GM10847 (cell line): Measurements from ENCODE around the gene MBD5.

Experiments
- POLR2A ChIP-seq: IDR thresholded peaks from 2 replicates; pipeline ENCODE4 v1.6.1; 2011; ENCODE audit not compliant: insufficient read length; ENCODE audit errors: extremely low read depth

Gene MBD5

DNA sequence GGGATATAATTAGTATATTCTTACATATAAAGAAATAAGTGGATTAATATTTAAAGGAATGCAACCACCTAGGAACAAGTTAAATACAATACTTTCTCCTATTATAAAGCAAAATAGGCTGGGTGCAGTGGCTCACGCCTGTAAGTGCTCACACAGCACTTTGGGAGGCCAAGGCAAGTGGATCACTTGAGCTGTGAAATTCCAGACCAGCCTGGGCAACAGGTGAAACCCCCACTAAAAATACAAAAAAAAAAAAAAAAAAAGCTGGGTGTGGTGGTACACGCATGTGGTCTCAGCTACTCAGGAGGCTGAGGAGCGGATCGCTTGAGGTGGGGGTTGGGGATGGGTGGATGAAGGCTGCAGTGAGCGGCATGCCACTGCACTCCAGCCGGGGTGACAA, 337.5 kb downstream of the MBD5 start:
- TF ChIP-seq POLR2A: no peak

DNA sequence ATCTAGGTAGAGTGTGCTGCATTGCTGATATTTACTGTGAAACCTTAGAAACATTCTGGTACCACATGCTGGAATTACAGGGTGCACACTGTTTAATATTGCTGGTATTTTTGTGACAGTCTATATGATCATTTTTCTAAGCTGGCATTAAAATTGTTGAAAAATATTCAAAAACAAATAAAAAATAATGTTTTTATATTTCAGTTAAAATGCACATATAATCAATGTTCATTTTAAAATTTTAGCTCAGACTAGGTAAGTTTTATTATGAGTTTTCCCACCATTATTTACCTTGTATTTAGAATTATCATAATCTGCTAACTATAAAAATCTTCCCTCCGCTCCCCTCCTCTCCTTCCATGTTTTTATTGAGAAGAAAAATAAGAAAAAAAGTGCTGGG, 339.8 kb downstream of the MBD5 start:
- TF ChIP-seq POLR2A: no peak

DNA sequence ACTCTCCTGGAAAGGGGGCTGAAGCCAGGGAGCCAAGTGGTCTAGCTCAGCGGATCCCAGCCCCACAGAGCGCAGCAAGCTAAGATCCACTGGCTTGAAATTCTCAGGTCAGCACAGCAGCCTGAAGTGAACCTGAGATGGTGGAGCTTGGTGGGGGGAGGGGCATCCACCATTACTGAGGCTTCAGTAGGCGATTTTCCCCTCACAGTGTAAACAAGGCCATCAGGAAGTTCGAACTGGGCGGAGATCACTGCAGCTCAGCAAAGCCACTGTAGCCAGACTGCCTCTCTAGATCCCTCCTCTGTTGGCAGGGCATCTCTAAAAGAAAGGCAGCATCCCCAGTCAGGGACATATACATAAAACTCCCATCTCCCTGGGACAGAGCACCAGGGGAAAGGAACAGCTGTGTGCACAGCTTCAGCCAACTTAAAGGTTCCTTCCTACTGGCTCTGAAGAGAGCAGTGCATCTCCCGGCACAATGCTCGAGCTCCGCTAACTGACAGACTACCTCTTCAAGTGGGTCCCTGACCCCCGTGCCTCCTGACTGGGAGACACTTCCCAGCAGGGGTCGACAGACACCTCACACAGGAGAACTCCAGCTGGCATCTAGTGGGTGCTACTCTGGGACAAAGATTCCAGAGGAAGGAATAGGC, 341.4 kb downstream of the MBD5 start:
- TF ChIP-seq POLR2A: no peak

DNA sequence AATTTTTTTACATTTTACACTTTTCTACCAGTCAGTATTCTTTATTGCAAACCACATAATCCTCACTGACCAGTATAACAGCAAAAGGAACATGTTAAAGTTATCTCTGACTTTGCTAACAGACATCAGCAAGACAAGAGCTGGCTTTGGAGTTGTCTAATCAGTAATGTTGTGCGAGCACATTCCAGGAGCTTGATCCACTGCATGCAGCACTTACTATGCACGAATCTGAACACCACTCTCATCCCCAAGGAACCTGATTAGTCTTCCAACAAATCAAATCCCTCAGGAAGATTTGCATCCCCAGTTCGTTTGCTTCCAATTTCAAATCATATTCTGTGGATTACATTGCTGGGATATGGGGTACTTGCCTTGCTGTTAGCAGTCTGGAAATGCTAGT, 354.3 kb downstream of the MBD5 start:
- TF ChIP-seq POLR2A: no peak

DNA sequence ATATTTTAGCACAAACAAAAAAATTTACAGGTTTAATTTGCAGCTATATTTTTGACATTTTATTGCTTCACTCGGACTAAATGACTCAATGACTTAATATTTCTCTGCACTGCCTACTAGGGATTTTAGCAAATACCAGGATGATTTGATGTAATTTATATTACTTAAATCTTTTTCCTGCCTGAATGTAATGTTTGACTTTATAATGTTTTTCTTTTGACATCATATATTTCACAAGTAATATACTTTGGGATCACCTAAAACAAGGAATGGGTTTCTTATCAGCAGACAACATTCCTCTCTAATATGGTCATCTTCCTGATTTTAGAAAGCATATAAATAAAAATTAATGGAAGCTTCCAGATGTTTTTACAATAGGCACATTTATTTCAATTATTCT, 370.4 kb downstream of the MBD5 start:
- no peak for TF ChIP-seq POLR2A

DNA sequence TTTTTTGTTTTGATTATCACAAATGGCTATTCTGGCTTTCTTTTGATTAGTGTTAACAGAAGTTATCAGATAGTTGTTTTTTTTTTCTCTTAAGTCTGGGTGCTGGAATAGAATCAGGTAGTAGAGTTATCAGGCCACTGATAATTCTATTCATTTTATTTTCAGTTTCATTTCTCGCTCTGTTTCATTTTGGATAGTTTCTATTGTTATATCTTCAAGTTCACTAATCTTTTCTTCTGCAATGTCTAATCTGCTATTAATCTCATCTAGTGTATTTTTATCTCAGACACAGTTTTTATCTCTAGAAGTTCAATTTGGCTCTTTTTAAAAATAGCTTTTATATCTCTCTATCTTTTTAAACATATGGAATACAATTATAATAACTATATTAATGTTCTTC, 381.9 kb downstream of the MBD5 start:
- no peak for TF ChIP-seq POLR2A

DNA sequence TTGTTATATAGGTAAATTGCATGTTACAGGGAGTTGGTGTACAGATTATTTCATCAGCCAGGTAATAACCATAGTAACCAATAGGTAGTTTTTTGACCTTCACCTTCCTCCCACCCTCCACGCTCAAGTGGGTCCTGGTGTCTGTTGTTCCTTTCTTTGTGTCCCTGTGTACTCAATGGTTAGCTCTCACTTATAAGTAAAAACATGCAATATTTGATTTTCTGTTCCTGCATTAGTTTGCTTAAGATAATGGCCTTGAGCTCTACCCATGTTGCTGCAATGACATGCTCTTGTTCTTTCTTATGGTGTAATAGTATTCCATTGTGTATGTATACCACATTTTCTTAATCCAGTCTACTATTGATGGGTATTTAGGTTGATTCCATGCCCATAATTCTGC, 390.0 kb downstream of the MBD5 start:
- no peak for TF ChIP-seq POLR2A

DNA sequence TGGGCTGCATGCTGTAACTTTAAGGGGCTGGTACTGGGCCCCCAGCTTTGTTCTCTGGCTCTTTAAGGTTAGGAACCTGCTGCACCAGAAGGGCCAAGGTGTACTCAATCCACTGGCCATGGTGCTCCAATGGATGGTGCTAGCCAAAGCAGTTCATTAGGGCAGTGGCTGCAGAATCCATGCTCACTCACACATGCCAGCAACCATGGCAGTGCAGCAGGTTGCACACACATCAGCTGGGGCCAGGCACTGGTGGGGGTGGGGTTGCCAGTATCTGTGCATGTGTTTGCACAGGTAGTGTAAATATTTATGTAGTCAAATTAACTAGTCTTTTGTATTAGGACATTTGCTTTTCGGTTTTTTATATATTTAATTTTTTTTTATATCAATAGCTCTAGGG, 395.4 kb downstream of the MBD5 start:
- no peak for TF ChIP-seq POLR2A

DNA sequence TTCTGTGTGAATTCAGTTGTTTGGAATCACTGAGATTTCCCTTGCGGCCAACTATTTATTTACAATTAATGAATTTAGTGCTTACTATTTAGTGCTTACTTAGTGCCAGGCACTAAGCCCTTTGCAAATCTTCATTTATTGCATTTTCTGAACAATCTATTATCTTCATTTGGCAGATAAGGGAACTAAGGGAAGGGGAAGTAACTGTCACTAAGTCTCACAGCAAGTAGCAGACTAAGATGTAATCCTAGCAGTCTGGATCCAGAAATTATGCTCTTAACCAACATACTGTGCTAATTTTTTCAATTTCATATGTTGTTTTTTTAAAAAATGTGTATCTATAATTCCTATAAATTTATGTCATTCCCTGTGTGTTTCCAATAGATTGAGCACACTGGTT, 409.2 kb downstream of the MBD5 start:
- TF ChIP-seq POLR2A: no peak

DNA sequence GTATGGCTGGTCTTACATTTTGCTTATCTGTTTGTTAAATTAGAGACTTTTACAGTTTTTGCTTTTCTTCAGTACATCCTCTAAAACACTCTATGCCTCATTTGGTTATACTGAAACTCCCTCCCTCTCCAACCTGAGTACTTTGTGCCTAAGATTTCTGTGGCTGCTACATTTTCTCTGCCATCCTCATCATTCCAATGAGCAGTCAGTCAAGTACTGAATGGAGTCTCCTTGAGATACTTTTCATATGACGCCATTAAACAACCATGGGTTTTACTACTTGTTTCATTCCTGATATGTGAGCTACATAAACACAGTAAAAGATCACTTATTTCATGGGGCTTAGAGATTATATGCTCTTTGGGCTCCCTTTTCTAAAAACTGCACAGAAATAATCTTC, 427.0 kb downstream of the MBD5 start:
- TF ChIP-seq POLR2A: no peak

DNA sequence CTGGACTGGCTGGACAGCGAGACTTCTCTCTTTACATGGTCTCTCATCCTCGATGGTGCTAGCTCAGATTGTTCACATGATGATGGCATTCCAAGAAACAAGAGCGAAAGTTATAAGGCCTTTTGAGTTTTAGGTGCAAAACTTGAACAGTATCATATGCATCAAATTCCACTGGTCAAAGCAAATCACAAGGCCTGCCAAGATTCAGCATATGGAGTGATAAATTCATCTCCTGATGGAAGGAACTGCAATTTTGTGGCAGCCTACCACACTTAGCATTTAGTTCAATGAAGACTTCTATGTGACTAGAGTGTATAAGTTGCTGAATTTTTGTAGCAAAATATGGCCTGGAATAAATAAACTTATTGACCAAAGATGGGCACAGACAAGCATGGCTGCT, 429.6 kb downstream of the MBD5 start:
- no peak for TF ChIP-seq POLR2A

DNA sequence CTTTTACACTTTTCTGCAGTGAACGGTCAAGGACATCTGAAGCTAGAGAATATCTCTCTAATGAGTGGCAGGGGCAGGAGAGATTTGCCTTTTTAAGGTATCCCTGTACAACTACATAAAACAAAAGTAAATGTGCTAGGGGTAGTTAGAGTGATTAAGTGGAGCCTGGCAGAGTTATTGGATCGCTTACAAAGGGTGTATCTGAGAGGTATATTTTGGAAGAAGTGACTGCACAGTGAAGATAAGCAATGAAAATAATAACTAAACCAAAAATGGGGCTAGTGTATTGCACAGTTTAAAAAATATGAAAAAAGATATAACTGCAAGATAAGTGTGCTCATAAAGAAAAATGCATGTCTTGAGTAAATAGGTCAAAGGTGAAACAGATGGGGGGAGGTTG, 430.2 kb downstream of the MBD5 start:
- no peak for TF ChIP-seq POLR2A

DNA sequence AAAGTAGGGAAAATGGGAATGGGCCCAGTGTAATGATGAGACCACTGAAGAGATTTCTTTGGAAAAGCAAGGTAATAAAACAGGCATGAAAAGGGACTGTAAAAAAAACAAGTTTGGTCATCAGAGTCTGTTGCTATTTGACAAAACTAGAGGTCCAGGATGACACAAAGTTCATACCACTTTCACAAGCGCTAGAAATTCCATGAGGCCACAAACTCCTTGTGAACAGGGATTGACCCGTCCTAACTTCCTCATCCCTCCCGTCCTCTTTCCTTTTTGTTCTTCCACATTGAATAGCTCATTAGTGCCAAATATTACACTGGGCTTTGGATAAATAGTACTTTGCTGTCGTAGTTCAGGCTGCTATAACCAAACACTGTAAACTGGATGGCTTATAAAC, 434.9 kb downstream of the MBD5 start:
- no peak for TF ChIP-seq POLR2A

DNA sequence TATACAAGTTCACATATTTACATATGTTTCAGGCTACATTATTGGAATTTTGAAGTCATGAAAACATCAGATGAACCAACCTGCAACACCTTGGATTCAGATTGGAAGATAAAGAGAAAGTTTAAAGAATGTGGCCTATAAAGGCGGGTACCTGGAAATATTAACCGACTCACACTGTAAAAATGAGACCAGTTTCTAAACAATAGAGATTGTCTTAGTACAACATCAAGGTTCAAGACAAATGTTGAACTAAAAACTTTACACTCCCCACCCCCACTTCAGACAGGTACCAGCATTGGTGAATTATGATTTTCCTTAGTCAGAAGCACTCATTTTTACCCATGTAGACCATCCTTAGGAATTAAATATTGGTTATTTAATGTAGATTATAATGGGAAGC, 437.3 kb downstream of the MBD5 start:
- TF ChIP-seq POLR2A: no peak

DNA sequence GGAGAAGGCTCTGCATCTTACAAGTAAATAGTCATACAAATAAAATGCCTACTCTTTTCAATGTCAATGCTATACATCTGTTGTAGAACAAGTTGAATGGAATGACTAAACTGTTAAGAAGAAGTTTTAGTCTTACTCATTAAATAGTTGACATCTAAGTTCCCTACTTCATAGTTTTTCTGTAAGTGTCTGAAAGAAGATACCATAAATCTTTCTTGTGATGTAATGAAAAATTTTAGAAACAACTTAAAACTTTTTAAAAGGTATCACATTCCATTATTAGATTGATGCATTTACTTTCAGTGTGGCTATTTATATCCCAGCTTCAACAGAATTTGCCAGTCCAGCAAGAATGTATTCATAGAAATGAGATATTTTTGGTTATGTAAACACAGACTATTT, 438.5 kb downstream of the MBD5 start:
- TF ChIP-seq POLR2A: no peak

DNA sequence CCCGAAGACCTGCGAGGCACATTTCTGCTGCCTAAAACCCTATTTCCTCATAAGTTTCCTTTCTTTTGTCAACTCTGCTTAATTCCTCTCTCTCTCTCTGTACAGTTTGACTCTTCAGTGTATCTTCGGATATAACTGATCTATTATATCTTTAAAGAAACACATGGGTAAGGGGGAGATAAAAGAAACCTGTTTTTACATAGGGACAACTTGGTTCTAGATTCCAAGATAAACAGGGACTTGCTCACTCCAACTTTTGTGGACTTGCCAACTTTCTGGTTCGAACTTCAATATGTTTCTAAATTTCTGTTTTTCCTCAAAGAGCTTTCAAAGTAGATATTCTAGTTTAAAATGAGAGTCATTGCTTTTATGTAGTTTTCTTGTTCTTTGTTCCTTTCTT, 441.0 kb downstream of the MBD5 start:
- no peak for TF ChIP-seq POLR2A

DNA sequence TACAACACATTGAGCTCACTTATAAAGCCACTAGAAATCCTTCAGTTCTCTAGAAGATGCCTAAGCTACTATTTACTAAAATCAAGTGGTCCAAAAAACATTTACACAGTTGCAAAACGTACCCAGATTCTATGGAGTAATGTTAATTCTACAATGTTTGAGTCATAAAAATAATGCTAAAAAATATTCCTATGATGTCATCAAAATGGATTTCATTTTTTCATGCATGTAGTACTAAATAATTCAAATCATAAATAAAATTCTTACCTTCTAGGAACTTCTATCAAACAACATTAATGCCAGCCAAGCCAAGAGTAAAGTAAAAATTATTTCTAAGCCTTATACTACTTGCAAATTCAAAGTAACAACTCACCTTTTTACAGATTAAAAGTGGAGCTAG, 454.7 kb downstream of the MBD5 start:
- no peak for TF ChIP-seq POLR2A

DNA sequence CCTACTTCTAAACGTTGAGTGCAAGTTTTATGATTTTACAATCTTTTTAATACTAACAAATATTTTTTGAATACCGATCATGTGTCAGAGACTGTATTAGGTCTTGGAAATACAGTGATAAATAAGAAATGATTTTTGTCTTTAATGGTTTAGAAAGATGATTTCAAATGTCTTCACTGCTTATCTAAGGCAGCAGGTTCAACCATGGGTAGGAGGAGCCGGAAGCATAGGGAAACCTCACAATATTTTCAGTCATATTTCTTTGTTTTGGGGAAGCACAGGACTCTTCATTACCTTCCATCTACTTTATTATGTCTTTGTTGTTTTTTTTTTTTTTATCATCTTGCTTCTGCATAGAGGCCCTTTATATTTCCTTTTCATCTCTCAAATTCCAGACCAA, 458.5 kb downstream of the MBD5 start:
- TF ChIP-seq POLR2A: no peak

DNA sequence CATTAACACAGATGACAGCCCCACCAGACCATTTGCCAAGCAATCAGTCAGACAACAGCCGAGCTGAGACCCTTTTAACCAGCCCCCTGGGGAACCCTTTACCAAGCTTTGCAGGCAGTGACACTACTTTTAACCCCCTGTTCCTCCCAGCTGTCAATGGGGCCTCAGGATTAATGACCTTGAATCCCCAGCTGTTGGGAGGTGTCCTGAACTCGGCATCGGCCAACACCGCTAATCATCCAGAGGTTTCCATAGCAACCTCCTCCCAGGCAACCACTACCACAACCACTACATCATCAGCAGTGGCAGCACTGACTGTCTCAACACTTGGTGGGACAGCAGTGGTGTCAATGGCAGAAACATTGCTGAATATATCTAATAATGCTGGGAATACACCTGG, 462.8 kb downstream of the MBD5 start:
- no peak for TF ChIP-seq POLR2A

DNA sequence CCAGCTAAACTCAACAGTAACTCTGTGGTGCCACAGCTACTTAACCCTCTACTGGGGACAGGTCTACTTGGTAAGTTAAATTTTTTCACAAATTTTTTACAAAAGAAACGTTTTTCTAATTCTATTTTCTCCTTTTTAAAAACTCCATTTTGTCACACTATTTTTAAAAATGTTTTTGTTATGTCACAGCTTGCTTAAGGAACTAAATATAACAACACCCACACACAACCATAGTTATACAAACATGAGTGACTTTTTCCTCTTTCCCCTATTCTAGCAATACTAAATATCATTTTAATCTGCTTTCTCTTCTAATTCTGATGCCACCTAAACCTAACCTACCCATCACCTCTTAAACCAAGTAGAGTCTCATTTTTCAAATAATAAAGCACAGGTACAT, 463.2 kb downstream of the MBD5 start:
- TF ChIP-seq POLR2A: no peak
